Right lung (tissue), 5 donors: ENCODE measurements around the gene FTHL17. TPM values are rescaled to one million over a fixed set of nuclear protein-coding genes. Genes with fewer than 3 reads are reported as not detected.

Experiments used
- DNase-seq, 2 donors: peaks; one replicate each; pipeline ENCODE4 v3.0.0-alpha.2; 2013
- polyA plus RNA-seq, 5 donors: library from polyadenylated mRNA; unstranded; fragments of 120-200 nt; gene quantifications; one replicate each; pipeline versions ENCODE4 v1.2.1 to v1.2.3, GENCODE V29; 2013; ENCODE audit warnings: inconsistent platforms in 1 of 5, low replicate concordance in 1 of 5; ENCODE audit not compliant: insufficient read length in 5 of 5, insufficient read depth in 1 of 5

Gene FTHL17
- polyA plus RNA-seq, 5 donors = not detected

GRCh38 chrX:31038575-31039326, 33.1 kb downstream of the FTHL17 start:
- DNase-seq = peak in 1 of 2 donors; percentile 23

GRCh38 chrX:31036895-31037294, 34.9 kb downstream of the FTHL17 start:
- DNase-seq = peak in 1 of 2 donors; percentile 3

- DNase-seq = no peak
These were observed 44.5 kb downstream of the FTHL17 start for GRCh38 chrX:31027351-31027750.

- DNase-seq = no peak
These were observed 47.0 kb downstream of the FTHL17 start for GRCh38 chrX:31024866-31025265.

GRCh38 chrX:31021537-31021936, 50.3 kb downstream of the FTHL17 start:
- DNase-seq = peak; percentile 47

Other genes starting within 250 kb of the FTHL17 start
- gene TAB3, start 182.8 kb downstream of the FTHL17 start, polyA plus RNA-seq = 10 to 100 TPM; 19.7 to 35.1 (median 29.0) TPM